K562 (cell line): ENCODE data around the gene TMEM30A. TPM values are rescaled to one million over a fixed set of nuclear protein-coding genes. Genes with fewer than 3 reads are reported as not detected.

Source experiments
- ATAC-seq: fragments of 200-7000 bp; cut with Tn5 transposase; 3 replicates; pipeline ENCODE4 v1.9.1; 2020; ENCODE audit warnings: moderate library complexity
- BruUV-seq: library from RNA; stranded (reverse); fragments of 400-500 nt; replicated peaks from 2 replicates; lab custom pipeline; 2021; lab: Mats Ljungman, UMichigan
- CTCF ChIA-PET: fragments of 300-600 bp; formaldehyde crosslinking; extraction: SDS; loops from one replicate; lab custom pipeline; 2021; ENCODE audit warnings: low intra/inter-chr PET ratio; lab: Yijun Ruan, JAX
- POLR2A ChIA-PET: fragments of 300-600, 350-650 bp; sonication (Branson Sonifier 250); formaldehyde crosslinking; extraction: SDS; loops from one replicate; lab custom pipeline; 2021; ENCODE audit warnings: antibody characterized with exemption, inconsistent platforms; lab: Yijun Ruan, JAX
- DNase-seq, 4 experiments: peaks; one replicate each; pipeline versions ENCODE4 v3.0.0 to v3.0.0-alpha.2; 2011 to 2018; ENCODE audit warnings: low spot score in 3 of 4, mixed read lengths in 3 of 4; ENCODE audit errors: extremely low read depth in 1 of 4
- FAIRE-seq: peaks from 2 replicates; lab custom pipeline; 2011; peaks lifted over from hg19 to GRCh38; lab: Jason Lieb, UNC
- H2AFZ ChIP-seq: 2 replicates; pipeline ENCODE4 v1.6.0; 2011; ENCODE audit warnings: low read depth, low read length, control low read depth, inconsistent platforms
- H3K27ac ChIP-seq: fragments of 200-600 bp; 3 replicates; pipeline ENCODE4 v1.8.0; 2011; ENCODE audit warnings: low read depth, mild to moderate bottlenecking, control low read depth, inconsistent platforms, low read length, moderate library complexity, mixed read lengths; ENCODE audit errors: extremely low read depth
- H3K27me3 ChIP-seq, 2 experiments: fragments of 300-600 bp in 1 of 2; 2 replicates in 1 of 2; 3 replicates in 1 of 2; pipeline versions ENCODE4 v1.6.0 to v1.8.0; 2011; ENCODE audit warnings: inconsistent platforms in 2 of 2, low read length in 2 of 2, mild to moderate bottlenecking in 1 of 2, mixed read lengths in 1 of 2, moderate library complexity in 1 of 2; ENCODE audit not compliant: control insufficient read depth in 2 of 2, insufficient read depth in 2 of 2
- H3K36me3 ChIP-seq: fragments of 300-600 bp; 3 replicates; pipeline ENCODE4 v1.8.0; 2011; ENCODE audit warnings: mild to moderate bottlenecking, low read length, inconsistent platforms; ENCODE audit not compliant: control insufficient read depth, insufficient read depth
- H3K4me1 ChIP-seq, 2 experiments: fragments of 200-600 bp in 1 of 2; replicated peaks in 1 of 2; 2 replicates in 1 of 2; 3 replicates in 1 of 2; pipeline versions ENCODE4 v1.5.1 to v1.8.0; 2011; ENCODE audit warnings: inconsistent platforms in 2 of 2, low read length in 2 of 2, mild to moderate bottlenecking in 1 of 2, mixed read lengths in 1 of 2, moderate library complexity in 1 of 2; ENCODE audit not compliant: control insufficient read depth in 2 of 2, insufficient read depth in 2 of 2
- H3K4me2 ChIP-seq: 2 replicates; pipeline ENCODE4 v1.6.1; 2011; ENCODE audit warnings: low read length, control low read depth, inconsistent platforms, mixed read lengths; ENCODE audit not compliant: insufficient read depth
- H3K4me3 ChIP-seq: fragments of 200-600 bp; sonication (generic), shearing (Covaris generic); 2 replicates; pipeline ENCODE4 v1.5.1; 2016; ENCODE audit warnings: control low read depth, inconsistent platforms
- H3K79me2 ChIP-seq: fragments of 200-600 bp; 3 replicates; pipeline ENCODE4 v1.8.0; 2011; ENCODE audit warnings: low read length, inconsistent platforms; ENCODE audit not compliant: control insufficient read depth, insufficient read depth
- H3K9ac ChIP-seq, 2 experiments: 2 replicates each; pipeline versions ENCODE4 v1.6.0 to v1.6.1; 2011; ENCODE audit warnings: low read depth in 2 of 2, low read length in 2 of 2, control low read depth in 1 of 2, inconsistent platforms in 1 of 2, mild to moderate bottlenecking in 1 of 2, mixed read lengths in 1 of 2; ENCODE audit not compliant: insufficient read depth in 1 of 2
- H3K9me1 ChIP-seq: one replicate; pipeline ENCODE4 v1.6.0; 2011; ENCODE audit warnings: inconsistent platforms, mild to moderate bottlenecking, low read length, moderate library complexity; ENCODE audit not compliant: control insufficient read depth, insufficient read depth
- H3K9me3 ChIP-seq: replicated peaks from 2 replicates; pipeline ENCODE4 v1.5.1; 2011; ENCODE audit warnings: low read depth, low read length, inconsistent platforms; ENCODE audit not compliant: control insufficient read depth, insufficient read depth
- H4K20me1 ChIP-seq: replicated peaks from 2 replicates; pipeline ENCODE4 v1.6.1; 2011; ENCODE audit warnings: low read length, inconsistent platforms, mixed read lengths; ENCODE audit not compliant: control insufficient read depth, insufficient read depth
- ARID3A ChIP-seq: IDR thresholded peaks from 2 replicates; pipeline ENCODE4 v1.6.1; 2012; ENCODE audit warnings: low read depth, low read length, improper control_type of control experiment, borderline replicate concordance
- BRF2 ChIP-seq: IDR thresholded peaks from 3 replicates; pipeline ENCODE4 v1.6.1; 2011; ENCODE audit warnings: borderline replicate concordance, mild to moderate bottlenecking; ENCODE audit not compliant: insufficient read length, insufficient read depth
- MBD2 ChIP-seq: sonication (generic); IDR thresholded peaks from 2 replicates; pipeline ENCODE4 v1.6.1; 2016; ENCODE audit warnings: low read depth, borderline replicate concordance
- PCBP2 ChIP-seq: fragments of 200-400 bp; formaldehyde crosslinking; IDR thresholded peaks from 2 replicates; pipeline ENCODE4 v1.6.1; 2018; ENCODE audit warnings: low read length, low read depth, mild to moderate bottlenecking, moderate library complexity; ENCODE audit not compliant: poor library complexity, severe bottlenecking
- PHF8 ChIP-seq: fragments of 200-600 bp; sonication (generic); IDR thresholded peaks from 2 replicates; pipeline ENCODE4 v1.6.1; 2012; ENCODE audit warnings: mixed run types, mild to moderate bottlenecking, inconsistent platforms, low read length, moderate library complexity, borderline replicate concordance
- POLR3A ChIP-seq: IDR thresholded peaks from 2 replicates; pipeline ENCODE4 v1.6.1; 2011; ENCODE audit warnings: borderline replicate concordance, mild to moderate bottlenecking, moderate library complexity; ENCODE audit not compliant: insufficient read length, insufficient read depth; ENCODE audit errors: extremely low read depth
- RERE ChIP-seq: sonication (generic); formaldehyde crosslinking; IDR thresholded peaks from 2 replicates; pipeline ENCODE4 v1.8.0; 2023; ENCODE audit warnings: missing genetic modification reagents, mild to moderate bottlenecking, borderline replicate concordance
- RNF2 ChIP-seq: sonication (generic); IDR thresholded peaks from 2 replicates; pipeline ENCODE4 v1.6.1; 2016
- STAT5B ChIP-seq: fragments of 250-450 bp; sonication (Bioruptor Pico); IDR thresholded peaks from 2 replicates; pipeline ENCODE4 v1.8.0; 2021; ENCODE audit warnings: mild to moderate bottlenecking, inconsistent platforms
- ZNF217 ChIP-seq: sonication (generic); formaldehyde crosslinking; IDR thresholded peaks from 2 replicates; pipeline ENCODE4 v1.8.0; 2022; ENCODE audit warnings: mild to moderate bottlenecking, missing genetic modification reagents
- ZNF3 ChIP-seq: fragments of 250-450 bp; sonication (Bioruptor Pico); IDR thresholded peaks from 2 replicates; pipeline ENCODE4 v1.5.0; 2021; ENCODE audit warnings: mild to moderate bottlenecking, moderate library complexity
- in situ Hi-C: fragments of 300-500 bp; cut with MboI; formaldehyde crosslinking; loops from 4 replicates; pipeline ENCODE4 v1.15.0; 2018; ENCODE audit warnings: inconsistent platforms, mixed read lengths
- intact Hi-C: fragments of 100-400 bp; cut with micrococcal nuclease; formaldehyde crosslinking; loops from 2 replicates; pipeline ENCODE4 v1.14.2; 2022
- polyA plus RNA-seq, 8 experiments: library from polyadenylated mRNA; depleted of rRNA in 4 of 8; stranded (reverse) in 5 of 8; unstranded in 3 of 8; fragments of >200 nt; fragmentation: Nextera tagmentation in 2 of 8; fragmentation: Illumina TruSeq in 1 of 8; extraction: Ambion mirVana in 2 of 8; extraction: Trizol in 1 of 8; gene quantifications; 2 replicates each; pipeline versions ENCODE4 v1.2.1 to v1.2.3, GENCODE V29; 2011 to 2014; ENCODE audit warnings: inconsistent platforms in 1 of 8, missing spikeins in 1 of 8
- total RNA-seq, 7 experiments: library from RNA; depleted of rRNA in 6 of 7; stranded (reverse); fragments of >200 nt in 6 of 7; fragmentation: Illumina TruSeq in 2 of 7; extraction: Trizol in 2 of 7; gene quantifications; 2 replicates each; pipeline versions ENCODE4 v1.2.1 to v1.2.3, GENCODE V29; 2011 to 2021; ENCODE audit warnings: low replicate concordance in 1 of 7

TMEM30A gene
- total and polyA plus RNA-seq, 9 of the 15 experiments (the other 6 are each of a cell fraction or from before 2014, with no cell fraction given): 6.5 to 31.2 (median 16.3) TPM

DNA sequence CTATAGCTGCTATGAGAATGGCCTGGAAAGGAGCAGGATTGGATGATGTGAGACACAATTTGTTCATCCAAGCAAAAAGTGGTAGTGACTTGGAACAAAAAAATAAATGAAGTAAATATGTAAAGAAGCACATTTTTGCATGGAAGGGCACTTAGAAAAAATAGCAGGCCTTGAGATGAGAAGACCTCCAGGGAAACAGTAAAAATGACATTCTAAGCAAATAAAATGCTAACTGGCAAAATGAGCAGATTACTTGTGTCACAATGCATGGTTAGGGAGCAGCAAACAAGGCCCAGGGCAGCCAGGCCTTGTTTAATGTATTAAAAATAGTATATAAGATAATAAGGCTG lies 21.2 kb downstream of the TMEM30A start:
- BruUV-seq: no TSS peak
- no peak overlapping the region for H2AFZ ChIP-seq
- CTCF ChIA-PET: no interaction called here
- no peaks in the 10 kb centered on the region for H3K27me3 ChIP-seq
- no peaks in the 10 kb centered on the region for H3K9me3 ChIP-seq
- no peak overlapping the region for H3K4me3 ChIP-seq
- intact Hi-C loops (no loop called here), in situ Hi-C loops (loop anchor here (10.0 kb wide), 1 partner anchor 261 kb away; no protein-coding TSS in a partner anchor)
- H4K20me1 ChIP-seq: no peaks in the 10 kb centered on the region
- FAIRE-seq (no peak), DNase-seq (no peak), ATAC-seq (no peak)
- H3K36me3 ChIP-seq: peaks cover 54% of the 10 kb centered on the region
- POLR2A ChIA-PET: no interaction called here
- no peak overlapping the region for H3K9ac ChIP-seq
- H3K4me1 ChIP-seq: no peaks in the 10 kb centered on the region
- H3K27ac ChIP-seq: no peak overlapping the region
- H3K4me2 ChIP-seq: no peak overlapping the region
- H3K79me2 ChIP-seq: peaks cover 29% of the 10 kb centered on the region
- H3K9me1 ChIP-seq: no peaks in the 10 kb centered on the region
- TF ChIP-seq ZNF3 (CRISPR knock-in tag) (no peak), ARID3A (no peak), ZNF217 (no peak), RERE (CRISPR knock-in tag) (no peak), PCBP2 (no peak), RNF2 (no peak), PHF8 (no peak), BRF2 (no peak), POLR3A (no peak), MBD2 (no peak), STAT5B (no peak)
